Heart right ventricle (tissue), 16 donors: ENCODE measurements around the gene SHFL. TPM values are rescaled to one million over a fixed set of nuclear protein-coding genes. Genes with fewer than 3 reads are reported as not detected.
A peak's percentile ranks its signal among the peaks of the same experiment; 100 is the strongest.

Experiments
- ATAC-seq, 8 donors: fragments of 200-7000 bp; cut with Tn5 transposase; one replicate each; pipeline ENCODE4 v1.9.1; 2020; ENCODE audit warnings: mild to moderate bottlenecking in 8 of 8, moderate library complexity in 8 of 8, moderate number of reproducible peaks in 1 of 8
- DNase-seq, 2 donors: peaks; one replicate each; pipeline ENCODE4 v3.0.0-alpha.2; 2020
- H3K27ac ChIP-seq, 10 donors: fragments of 200-600 bp; sonication (generic) in 2 of 10; one replicate each; pipeline versions ENCODE4 v1.5.0 to v1.8.0; 2020 to 2022; ENCODE audit warnings: mild to moderate bottlenecking in 3 of 10
- H3K27me3 ChIP-seq, 7 donors: fragments of 200-600 bp; one replicate each; pipeline ENCODE4 v1.8.0; 2021 to 2022; ENCODE audit warnings: mild to moderate bottlenecking in 2 of 7
- H3K36me3 ChIP-seq, 9 donors: fragments of 200-600 bp; sonication (generic) in 1 of 9; one replicate each; pipeline versions ENCODE4 v1.5.0 to v1.8.0; 2020 to 2022; ENCODE audit warnings: mild to moderate bottlenecking in 2 of 9
- H3K4me1 ChIP-seq, 9 donors: fragments of 200-600 bp; sonication (generic) in 1 of 9; one replicate each; pipeline versions ENCODE4 v1.5.0 to v1.8.0; 2020 to 2022; ENCODE audit warnings: mild to moderate bottlenecking in 4 of 9
- H3K4me3 ChIP-seq, 10 donors: fragments of 200-600 bp; sonication (generic) in 2 of 10; one replicate each; pipeline versions ENCODE4 v1.5.0 to v1.8.0; 2020 to 2022; ENCODE audit warnings: mild to moderate bottlenecking in 7 of 10, moderate library complexity in 2 of 10
- H3K9me3 ChIP-seq, 11 donors: fragments of 200-600 bp in 10 of 11; sonication (generic) in 2 of 11; one replicate each; pipeline versions ENCODE4 v1.5.0 to v1.8.0; 2013 to 2022; ENCODE audit warnings: mild to moderate bottlenecking in 2 of 11, control low read depth in 1 of 11, moderate library complexity in 1 of 11
- CTCF ChIP-seq, 9 donors: fragments of 200-600 bp; sonication (generic) in 2 of 9; IDR thresholded peaks; one replicate each; pipeline versions ENCODE4 v1.5.0 to v1.8.0; 2021 to 2022; ENCODE audit warnings: antibody characterized with exemption in 9 of 9, mild to moderate bottlenecking in 5 of 9, moderate library complexity in 1 of 9
- WGBS, 2 donors: extraction: QIAGEN DNeasy Blood & Tissue Kit; methylation state at CpG; one replicate each; pipeline ENCODE4 v1.1.7; 2013; ENCODE audit warnings: inconsistent platforms in 1 of 2; 5-methylcytosine and 5-hydroxymethylcytosine counted together
- intact Hi-C, 10 donors: fragments of 100-400 bp; cut with DNase I; formaldehyde crosslinking; loops; one replicate each; pipeline versions ENCODE4 v1.11.1 to v1.14.2; 2022
- microRNA-seq, 2 donors: library from miRNA; unstranded; fragments of <30 nt; microRNA quantifications; one replicate each; pipeline ENCODE4 v1.2.0, GENCODE V29; 2021
- polyA plus RNA-seq, 2 donors: library from polyadenylated mRNA; stranded (reverse); fragments of 200-250 nt; gene quantifications; one replicate each; pipeline ENCODE4 v1.2.3, GENCODE V29; 2013
- total RNA-seq, 10 donors: library from RNA; stranded (reverse); fragmentation: NEBNext Ultra II Directional in 3 of 10; extraction: Animal tissue kit (Norgen Biotek cat#: 25700) in 3 of 10; gene quantifications; one replicate each; pipeline versions ENCODE4 v1.2.1 to v1.2.4, GENCODE V29; 2021 to 2023
- donor health status: Arrhythmogenic right ventricular cardiomyopathy.
- donor health status: ischemic (EF 13 %, LVEDD 7.1; RV severe dilation, severe dysfunction).
- donor health status: healthy with polysubstance abuse.
- donor health status: DM: no; HTN: yes; CAD: no.
- donor health status: DM: no; HTN: no; CAD: no.
- donor health status: ischemic (EF 25% LVEDD 6.9; RV normal size, moderate dysfunction).
- donor health status: ischemic (EF 25% LVEDD 5.7; RV mildly dilated, moderate dysfunction).
- donor health status: healthy.
- donor health status: DM: yes; HTN: yes; CAD: no.
- donor health status: Ischemic cardiomyopathy.
- donor health status: ischemic (EF 35%, LVEDD 5.7; RV mildly dilated, moderate dysfunction).
- donor health status: nonischemic (EF 11% LVEDD 7.7; RV severe dilation, severe dysfunction).
- donor health status: DM: yes; HTN: yes; CAD: no.
- donor health status: PGD.
- donor health status: ischemic (EF 29% LVEDD 5.4; RV normal size, mild dysfunction).
- donor health status: nonischemic (EF 23%, LVEDD 6.1; RV moderate dilation, normal function).

Gene SHFL
- total and polyA plus RNA-seq, 12 donors: 4.0 to 30.2 (median 10.2) TPM

- no peak for DNase-seq
- no peak for ATAC-seq
- peaks cover 0 to 4% (median 0%) of the 10 kb centered on the region in 9 donors for H3K4me1 ChIP-seq
- peaks cover 0 to 100% (median 83%) of the 10 kb centered on the region in 9 donors for H3K36me3 ChIP-seq
- WGBS, 2 donors: 96% methylated on average over 23 of the region's 23 CpGs
- intact Hi-C loops: no loop called here
- H3K9me3 ChIP-seq: no peaks in the 10 kb centered on the region
- no peak for TF ChIP-seq CTCF (IDR thresholded peaks at IDR 0.05)
- no peak overlapping the region for H3K4me3 ChIP-seq
- no peak overlapping the region for H3K27ac ChIP-seq
- no peaks in the 10 kb centered on the region for H3K27me3 ChIP-seq
Measured at GRCh38 chr19:10139952-10140351, 53.8 kb downstream of the SHFL start.

- Histone ChIP-seq H3K27me3 (no peaks in the 10 kb centered on the region), H3K4me1 (peaks cover 0 to 4% (median 0%) of the 10 kb centered on the region in 9 donors), H3K27ac (no peak overlapping the region), H3K4me3 (no peak overlapping the region), H3K36me3 (peaks cover 0 to 100% (median 89%) of the 10 kb centered on the region in 9 donors), H3K9me3 (no peaks in the 10 kb centered on the region)
- 94 to 95% methylated on average over 13 of the region's 13 CpGs for WGBS, 2 donors
- intact Hi-C loops: no loop called here
- no peak for ATAC-seq
- DNase-seq: no peak
- no peak for TF ChIP-seq CTCF (IDR thresholded peaks at IDR 0.05)
Measured at GRCh38 chr19:10141479-10141878, 55.4 kb downstream of the SHFL start.

- no peaks in the 10 kb centered on the region for H3K9me3 ChIP-seq
- H3K27ac ChIP-seq: peak overlapping the region in 1 of 10 donors; percentile 86
- ATAC-seq (no peak), DNase-seq (no peak)
- 97 to 99% methylated on average over 18 of the region's 18 CpGs for WGBS, 2 donors
- H3K4me3 ChIP-seq: no peak overlapping the region
- peaks cover 0 to 100% (median 88%) of the 10 kb centered on the region in 9 donors for H3K36me3 ChIP-seq
- intact Hi-C loops: no loop called here
- H3K27me3 ChIP-seq: no peaks in the 10 kb centered on the region
- no peak for TF ChIP-seq CTCF (IDR thresholded peaks at IDR 0.05)
- H3K4me1 ChIP-seq: peaks cover 0 to 4% (median 0%) of the 10 kb centered on the region in 9 donors
Measured at GRCh38 chr19:10141973-10142372, 55.9 kb downstream of the SHFL start.

Small RNA genes lying within 50 kb of the gene (microRNA-seq; reads per million reads assigned to microRNA genes)
- 0 reads per million in 2 donors for gene MIR5589

Other genes with a start within 250 kb of the SHFL start
- gene OLFM2, start 149.8 kb upstream of the SHFL start, total RNA-seq: 1 to 10 TPM in 8 of 10 donors, under 1 TPM in 2; 0.30 to 4.1 (median 1.4) TPM
- gene OLFM2, start 149.8 kb upstream of the SHFL start, polyA plus RNA-seq: 1 to 10 TPM; 2.3 to 8.0 TPM
- gene COL5A3, start 75.8 kb upstream of the SHFL start, total RNA-seq: 10 to 100 TPM in 4 of 10 donors, 1 to 10 TPM in 6; 3.8 to 27.8 (median 6.1) TPM
- gene COL5A3, start 75.8 kb upstream of the SHFL start, polyA plus RNA-seq: 10 to 100 TPM; 18.2 to 35.6 TPM
- gene RDH8, start 72.8 kb upstream of the SHFL start, total RNA-seq: not detected
- gene RDH8, start 72.8 kb upstream of the SHFL start, polyA plus RNA-seq: not detected
- under 1 TPM in 1 of 10 donors, not detected in 9; 0.14 TPM for gene ANGPTL6, start 16.4 kb downstream of the SHFL start, total RNA-seq
- gene ANGPTL6, start 16.4 kb downstream of the SHFL start, polyA plus RNA-seq: under 1 TPM; 0.09 to 0.37 TPM
- gene PPAN, start 20.0 kb downstream of the SHFL start, total RNA-seq: 10 to 100 TPM; 17.6 to 43.3 (median 20.7) TPM
- 10 to 100 TPM; 34.3 to 47.7 TPM for gene PPAN, start 20.0 kb downstream of the SHFL start, polyA plus RNA-seq
- gene P2RY11, start 25.4 kb downstream of the SHFL start, total RNA-seq: 10 to 100 TPM in 1 of 10 donors, 1 to 10 TPM in 9; 4.9 to 13.8 (median 6.8) TPM
- 1 to 10 TPM; 4.2 to 4.7 TPM for gene P2RY11, start 25.4 kb downstream of the SHFL start, polyA plus RNA-seq
- 100 to 1,000 TPM; 146 to 193 (median 180) TPM for gene EIF3G, start 33.6 kb downstream of the SHFL start, total RNA-seq
- gene EIF3G, start 33.6 kb downstream of the SHFL start, polyA plus RNA-seq: 100 to 1,000 TPM; 113 to 241 TPM
- 10 to 100 TPM; 11.8 to 36.4 (median 21.6) TPM for gene DNMT1, start 108.6 kb downstream of the SHFL start, total RNA-seq
- gene DNMT1, start 108.6 kb downstream of the SHFL start, polyA plus RNA-seq: 10 to 100 TPM; 20.9 to 34.7 TPM
- 10 to 100 TPM in 1 of 10 donors, 1 to 10 TPM in 9; 1.8 to 12.2 (median 3.3) TPM for gene S1PR2, start 145.0 kb downstream of the SHFL start, total RNA-seq
- gene S1PR2, start 145.0 kb downstream of the SHFL start, polyA plus RNA-seq: 1 to 10 TPM; 1.8 to 4.8 TPM
- gene MRPL4, start 165.9 kb downstream of the SHFL start, total RNA-seq: 10 to 100 TPM; 53.2 to 94.3 (median 69.0) TPM
- gene MRPL4, start 165.9 kb downstream of the SHFL start, polyA plus RNA-seq: 100 to 1,000 TPM in 1 of 2 donors, 10 to 100 TPM in 1; 29.0 to 101 TPM
- 10 to 100 TPM in 3 of 10 donors, 1 to 10 TPM in 7; 3.6 to 66.6 (median 9.3) TPM for gene ICAM1, start 184.8 kb downstream of the SHFL start, total RNA-seq
- 10 to 100 TPM in 1 of 2 donors, 1 to 10 TPM in 1; 6.9 to 12.1 TPM for gene ICAM1, start 184.8 kb downstream of the SHFL start, polyA plus RNA-seq
- gene ICAM4, start 200.6 kb downstream of the SHFL start, total RNA-seq: under 1 TPM in 9 of 10 donors, not detected in 1; 0.17 to 0.83 (median 0.48) TPM
- under 1 TPM; 0.59 to 0.73 TPM for gene ICAM4, start 200.6 kb downstream of the SHFL start, polyA plus RNA-seq
- under 1 TPM in 7 of 10 donors, not detected in 3; 0.18 to 0.62 (median 0.34) TPM for gene ICAM5, start 203.6 kb downstream of the SHFL start, total RNA-seq
- 1 to 10 TPM in 1 of 2 donors, under 1 TPM in 1; 0.51 to 1.0 TPM for gene ICAM5, start 203.6 kb downstream of the SHFL start, polyA plus RNA-seq
- gene ZGLP1, start 223.5 kb downstream of the SHFL start, total RNA-seq: 1 to 10 TPM in 2 of 10 donors, under 1 TPM in 8; 0.34 to 1.4 (median 0.80) TPM
- gene ZGLP1, start 223.5 kb downstream of the SHFL start, polyA plus RNA-seq: 1 to 10 TPM; 1.5 to 8.9 TPM
- 10 to 100 TPM; 11.7 to 21.8 (median 17.1) TPM for gene FDX2, start 229.7 kb downstream of the SHFL start, total RNA-seq
- gene FDX2, start 229.7 kb downstream of the SHFL start, polyA plus RNA-seq: 10 to 100 TPM; 33.7 to 35.5 TPM
- gene RAVER1, start 247.2 kb downstream of the SHFL start, total RNA-seq: 10 to 100 TPM in 9 of 10 donors, 1 to 10 TPM in 1; 10.0 to 16.9 (median 12.4) TPM
- gene RAVER1, start 247.2 kb downstream of the SHFL start, polyA plus RNA-seq: 1 to 10 TPM; 5.1 to 9.5 TPM